ENCODE data around the gene NPRL2. TPM values are rescaled to one million over a fixed set of nuclear protein-coding genes. Genes with fewer than 3 reads are reported as not detected.

Gene NPRL2
- total and polyA plus RNA-seq, 2 of the 13 experiments (the other 11 are each of a cell fraction or from before 2014, with no cell fraction given): 30.6 to 51.4 TPM

- no peak for TF ChIP-seq ZHX2 (IDR thresholded peaks at IDR 0.05; ENCODE audit: low read depth)
- TF ChIP-seq ZHX2 (CRISPR knock-in tag; IDR thresholded peaks at IDR 0.05; ENCODE audit: borderline replicate concordance): no peak
- no peak for TF ChIP-seq NCOA5 (CRISPR knock-in tag; IDR thresholded peaks at IDR 0.05)
- TF ChIP-seq DBP (CRISPR knock-in tag; IDR thresholded peaks at IDR 0.05; ENCODE audit: not compliant biosample characterization): no peak
- no peak for TF ChIP-seq NFATC3 (CRISPR knock-in tag; IDR thresholded peaks at IDR 0.05)
- no peak for TF ChIP-seq CREB1 (IDR thresholded peaks at IDR 0.05)
- no peak for TF ChIP-seq CREB1 (CRISPR knock-in tag; IDR thresholded peaks at IDR 0.05)
- TF ChIP-seq U2AF2 (IDR thresholded peaks at IDR 0.05; ENCODE audit: low read depth, low read length): no peak
- TF ChIP-seq KDM5B (CRISPR knock-in tag; IDR thresholded peaks at IDR 0.05; ENCODE audit: borderline replicate concordance): no peak
- no peak for TF ChIP-seq GATAD1 (CRISPR knock-in tag; IDR thresholded peaks at IDR 0.05)
- TF ChIP-seq SRSF9 (IDR thresholded peaks at IDR 0.05; ENCODE audit: borderline replicate concordance, insufficient read depth, low read depth, low read length, poor library complexity, severe bottlenecking): no peak
- TF ChIP-seq ZNF17 (CRISPR knock-in tag; IDR thresholded peaks at IDR 0.05): no peak
- TF ChIP-seq ZSCAN20 (CRISPR knock-in tag; IDR thresholded peaks at IDR 0.05; ENCODE audit: borderline replicate concordance): no peak
- TF ChIP-seq, protein P1, sequence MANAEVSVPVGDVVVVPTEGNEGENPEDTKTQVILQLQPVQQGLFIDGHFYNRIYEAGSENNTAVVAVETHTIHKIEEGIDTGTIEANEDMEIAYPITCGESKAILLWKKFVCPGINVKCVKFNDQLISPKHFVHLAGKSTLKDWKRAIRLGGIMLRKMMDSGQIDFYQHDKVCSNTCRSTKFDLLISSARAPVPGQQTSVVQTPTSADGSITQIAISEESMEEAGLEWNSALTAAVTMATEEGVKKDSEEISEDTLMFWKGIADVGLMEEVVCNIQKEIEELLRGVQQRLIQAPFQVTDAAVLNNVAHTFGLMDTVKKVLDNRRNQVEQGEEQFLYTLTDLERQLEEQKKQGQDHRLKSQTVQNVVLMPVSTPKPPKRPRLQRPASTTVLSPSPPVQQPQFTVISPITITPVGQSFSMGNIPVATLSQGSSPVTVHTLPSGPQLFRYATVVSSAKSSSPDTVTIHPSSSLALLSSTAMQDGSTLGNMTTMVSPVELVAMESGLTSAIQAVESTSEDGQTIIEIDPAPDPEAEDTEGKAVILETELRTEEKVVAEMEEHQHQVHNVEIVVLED (CRISPR knock-in tag; IDR thresholded peaks at IDR 0.05; ENCODE audit: borderline replicate concordance): no peak
- no peak for TF ChIP-seq U2AF1 (optimal IDR thresholded peaks at IDR 0.05; ENCODE audit: low read depth, low read length)
- TF ChIP-seq, protein P2, sequence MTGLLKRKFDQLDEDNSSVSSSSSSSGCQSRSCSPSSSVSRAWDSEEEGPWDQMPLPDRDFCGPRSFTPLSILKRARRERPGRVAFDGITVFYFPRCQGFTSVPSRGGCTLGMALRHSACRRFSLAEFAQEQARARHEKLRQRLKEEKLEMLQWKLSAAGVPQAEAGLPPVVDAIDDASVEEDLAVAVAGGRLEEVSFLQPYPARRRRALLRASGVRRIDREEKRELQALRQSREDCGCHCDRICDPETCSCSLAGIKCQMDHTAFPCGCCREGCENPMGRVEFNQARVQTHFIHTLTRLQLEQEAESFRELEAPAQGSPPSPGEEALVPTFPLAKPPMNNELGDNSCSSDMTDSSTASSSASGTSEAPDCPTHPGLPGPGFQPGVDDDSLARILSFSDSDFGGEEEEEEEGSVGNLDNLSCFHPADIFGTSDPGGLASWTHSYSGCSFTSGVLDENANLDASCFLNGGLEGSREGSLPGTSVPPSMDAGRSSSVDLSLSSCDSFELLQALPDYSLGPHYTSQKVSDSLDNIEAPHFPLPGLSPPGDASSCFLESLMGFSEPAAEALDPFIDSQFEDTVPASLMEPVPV (CRISPR knock-in tag; IDR thresholded peaks at IDR 0.05): no peak
- TF ChIP-seq REPIN1 (CRISPR knock-in tag; IDR thresholded peaks at IDR 0.05; ENCODE audit: borderline replicate concordance, low read depth): no peak
- TF ChIP-seq ZNF230 (CRISPR knock-in tag; IDR thresholded peaks at IDR 0.05): no peak
- no peak for TF ChIP-seq ZFP36L2 (CRISPR knock-in tag; IDR thresholded peaks at IDR 0.05)
- TF ChIP-seq ZNF784 (CRISPR knock-in tag; IDR thresholded peaks at IDR 0.05; ENCODE audit: borderline replicate concordance): no peak
- no peak for TF ChIP-seq CHD4 (IDR thresholded peaks at IDR 0.05; ENCODE audit: borderline replicate concordance, low read length)
These were observed 28.5 kb downstream of the NPRL2 start (continued) for GRCh38 chr3:50322115-50322385.

Data from HepG2 (cell line).